PC-9 (cell line): ENCODE measurements around the gene ISX.

ENCODE experiments used
- EZH2 ChIP-seq: fragments of 200-600 bp; sonication (generic); IDR thresholded peaks from 2 replicates; pipeline ENCODE4 v1.8.0; 2017; ENCODE audit warnings: antibody characterized with exemption, low read depth
- TF ChIP-seq, protein P1 (sequence below): fragments of 200-600 bp; sonication (generic); conservative IDR thresholded peaks from 2 replicates; pipeline ENCODE4 v1.6.1; 2017; ENCODE audit warnings: mixed run types, antibody characterized with exemption, mild to moderate bottlenecking, moderate library complexity

- TF ChIP-seq, protein P1, sequence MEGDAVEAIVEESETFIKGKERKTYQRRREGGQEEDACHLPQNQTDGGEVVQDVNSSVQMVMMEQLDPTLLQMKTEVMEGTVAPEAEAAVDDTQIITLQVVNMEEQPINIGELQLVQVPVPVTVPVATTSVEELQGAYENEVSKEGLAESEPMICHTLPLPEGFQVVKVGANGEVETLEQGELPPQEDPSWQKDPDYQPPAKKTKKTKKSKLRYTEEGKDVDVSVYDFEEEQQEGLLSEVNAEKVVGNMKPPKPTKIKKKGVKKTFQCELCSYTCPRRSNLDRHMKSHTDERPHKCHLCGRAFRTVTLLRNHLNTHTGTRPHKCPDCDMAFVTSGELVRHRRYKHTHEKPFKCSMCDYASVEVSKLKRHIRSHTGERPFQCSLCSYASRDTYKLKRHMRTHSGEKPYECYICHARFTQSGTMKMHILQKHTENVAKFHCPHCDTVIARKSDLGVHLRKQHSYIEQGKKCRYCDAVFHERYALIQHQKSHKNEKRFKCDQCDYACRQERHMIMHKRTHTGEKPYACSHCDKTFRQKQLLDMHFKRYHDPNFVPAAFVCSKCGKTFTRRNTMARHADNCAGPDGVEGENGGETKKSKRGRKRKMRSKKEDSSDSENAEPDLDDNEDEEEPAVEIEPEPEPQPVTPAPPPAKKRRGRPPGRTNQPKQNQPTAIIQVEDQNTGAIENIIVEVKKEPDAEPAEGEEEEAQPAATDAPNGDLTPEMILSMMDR: no peak
- TF ChIP-seq EZH2: no peak
Measured at GRCh38 chr22:35016909-35017308, 49.0 kb upstream of the ISX start.
